ENCODE data around the gene GRIFIN. TPM values are rescaled to one million over a fixed set of nuclear protein-coding genes. Genes with fewer than 3 reads are reported as not detected.

The GRIFIN gene
- total RNA-seq, 1 donor from 2014 or later = not detected

- Mint-ChIP-seq H3K9me3 (no peaks in the 10 kb centered on the region), H3K36me3 (no peaks in the 10 kb centered on the region), H3K27me3 (ENCODE audit: low read depth) (peaks cover 5% of the 10 kb centered on the region), H3K4me1 (peaks cover 27% of the 10 kb centered on the region), H3K27ac (no peak overlapping the region), H3K4me3 (no peak overlapping the region)
- TF ChIP-seq, protein P1, sequence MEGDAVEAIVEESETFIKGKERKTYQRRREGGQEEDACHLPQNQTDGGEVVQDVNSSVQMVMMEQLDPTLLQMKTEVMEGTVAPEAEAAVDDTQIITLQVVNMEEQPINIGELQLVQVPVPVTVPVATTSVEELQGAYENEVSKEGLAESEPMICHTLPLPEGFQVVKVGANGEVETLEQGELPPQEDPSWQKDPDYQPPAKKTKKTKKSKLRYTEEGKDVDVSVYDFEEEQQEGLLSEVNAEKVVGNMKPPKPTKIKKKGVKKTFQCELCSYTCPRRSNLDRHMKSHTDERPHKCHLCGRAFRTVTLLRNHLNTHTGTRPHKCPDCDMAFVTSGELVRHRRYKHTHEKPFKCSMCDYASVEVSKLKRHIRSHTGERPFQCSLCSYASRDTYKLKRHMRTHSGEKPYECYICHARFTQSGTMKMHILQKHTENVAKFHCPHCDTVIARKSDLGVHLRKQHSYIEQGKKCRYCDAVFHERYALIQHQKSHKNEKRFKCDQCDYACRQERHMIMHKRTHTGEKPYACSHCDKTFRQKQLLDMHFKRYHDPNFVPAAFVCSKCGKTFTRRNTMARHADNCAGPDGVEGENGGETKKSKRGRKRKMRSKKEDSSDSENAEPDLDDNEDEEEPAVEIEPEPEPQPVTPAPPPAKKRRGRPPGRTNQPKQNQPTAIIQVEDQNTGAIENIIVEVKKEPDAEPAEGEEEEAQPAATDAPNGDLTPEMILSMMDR (IDR thresholded peaks at IDR 0.05; ENCODE audit: unreplicated experiment) = no peak
- DNase-seq (ENCODE audit: low spot score in 2 of 2, unreplicated experiment in 2 of 2) = no peak
Observed at GRCh38 chr7:2514473-2515423, 38.5 kb upstream of the GRIFIN start.

DNA sequence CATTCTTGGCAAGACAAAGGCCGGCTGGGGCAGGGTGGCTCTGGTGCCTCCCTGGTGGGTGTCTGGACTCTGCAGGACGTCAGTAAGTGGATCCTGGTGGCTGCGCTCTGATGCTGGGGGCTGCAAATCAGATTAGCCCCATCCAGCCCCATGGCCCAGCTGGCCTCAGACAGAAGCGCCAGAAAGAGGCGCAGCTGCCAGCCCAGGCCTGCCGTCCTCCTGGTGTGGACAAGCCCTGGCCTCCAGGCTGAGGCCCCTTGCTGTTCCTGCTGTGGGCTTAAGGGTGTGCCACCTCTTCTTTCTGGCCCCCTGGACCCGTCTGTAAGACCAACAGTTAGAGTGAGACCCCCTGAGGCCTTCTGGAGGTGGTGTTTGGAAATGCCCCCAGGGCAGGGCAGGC, 37.5 kb upstream of the GRIFIN start:
- peaks cover 29% of the 10 kb centered on the region for H3K4me1 Mint-ChIP-seq
- no peak overlapping the region for H3K27ac Mint-ChIP-seq
- TF ChIP-seq, protein P1 (IDR thresholded peaks at IDR 0.05; ENCODE audit: unreplicated experiment) = no peak
- DNase-seq (ENCODE audit: low spot score in 2 of 2, unreplicated experiment in 2 of 2) = no peak
- H3K36me3 Mint-ChIP-seq = no peaks in the 10 kb centered on the region
- peaks cover 5% of the 10 kb centered on the region for H3K27me3 Mint-ChIP-seq (ENCODE audit: low read depth)
- H3K9me3 Mint-ChIP-seq = no peaks in the 10 kb centered on the region
- H3K4me3 Mint-ChIP-seq = no peak overlapping the region

- no peak overlapping the region for H3K4me3 Mint-ChIP-seq
- TF ChIP-seq, protein P1 (IDR thresholded peaks at IDR 0.05; ENCODE audit: unreplicated experiment) = no peak
- no peak overlapping the region for H3K27ac Mint-ChIP-seq
- peaks cover under 1% of the 10 kb centered on the region for H3K27me3 Mint-ChIP-seq (ENCODE audit: low read depth)
- H3K9me3 Mint-ChIP-seq = no peaks in the 10 kb centered on the region
- DNase-seq (ENCODE audit: low spot score in 2 of 2, unreplicated experiment in 2 of 2) = no peak
- H3K36me3 Mint-ChIP-seq = no peaks in the 10 kb centered on the region
- peaks cover 23% of the 10 kb centered on the region for H3K4me1 Mint-ChIP-seq
Observed at GRCh38 chr7:2512713-2513112, 36.5 kb upstream of the GRIFIN start.

GRCh38 chr7:2512179-2512661, 36.0 kb upstream of the GRIFIN start:
- H3K27ac Mint-ChIP-seq = no peak overlapping the region
- H3K36me3 Mint-ChIP-seq = no peaks in the 10 kb centered on the region
- TF ChIP-seq, protein P1 (IDR thresholded peaks at IDR 0.05; ENCODE audit: unreplicated experiment) = no peak
- DNase-seq (ENCODE audit: low spot score in 2 of 2, unreplicated experiment in 2 of 2) = no peak
- no peak overlapping the region for H3K4me3 Mint-ChIP-seq
- no peaks in the 10 kb centered on the region for H3K27me3 Mint-ChIP-seq (ENCODE audit: low read depth)
- peaks cover 18% of the 10 kb centered on the region for H3K4me1 Mint-ChIP-seq
- no peaks in the 10 kb centered on the region for H3K9me3 Mint-ChIP-seq

DNA sequence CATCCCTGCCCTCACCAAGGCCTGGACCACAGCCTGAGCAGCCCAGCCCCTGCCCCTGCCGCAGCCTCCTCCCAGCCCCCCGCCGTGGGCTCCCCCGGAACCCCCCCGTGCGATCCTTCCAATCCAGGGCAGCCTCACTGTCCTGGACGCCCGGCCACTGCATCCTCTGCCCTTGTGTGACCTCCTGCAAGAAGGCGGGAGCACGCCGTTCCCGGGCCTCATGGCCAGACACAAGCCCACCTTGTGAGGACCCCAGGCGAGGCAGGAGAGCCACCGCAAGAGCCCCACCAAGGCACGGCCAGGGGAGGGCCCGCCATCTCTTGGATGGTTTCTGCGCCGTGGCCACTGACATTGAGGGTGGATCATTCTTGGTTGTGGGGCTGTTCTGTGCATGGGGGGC, 35.6 kb upstream of the GRIFIN start:
- no peaks in the 10 kb centered on the region for H3K9me3 Mint-ChIP-seq
- TF ChIP-seq, protein P1 (IDR thresholded peaks at IDR 0.05; ENCODE audit: unreplicated experiment) = no peak
- DNase-seq (ENCODE audit: low spot score in 2 of 2, unreplicated experiment in 2 of 2) = no peak
- H3K27me3 Mint-ChIP-seq (ENCODE audit: low read depth) = no peaks in the 10 kb centered on the region
- H3K27ac Mint-ChIP-seq = no peak overlapping the region
- no peak overlapping the region for H3K4me3 Mint-ChIP-seq
- no peaks in the 10 kb centered on the region for H3K36me3 Mint-ChIP-seq
- H3K4me1 Mint-ChIP-seq = peaks cover 14% of the 10 kb centered on the region
